ENCODE results near the gene ETNPPL.

ETNPPL gene

GRCh38 chr4:108742451-108743420 lies 20.1 kb downstream of the ETNPPL start:
- no peaks in the 10 kb centered on the region for H3K4me1 ChIP-seq
- no peaks in the 10 kb centered on the region for H3K36me3 ChIP-seq (ENCODE audit: control insufficient read depth, insufficient read depth, low read length)
- no peak for TF ChIP-seq CTCF (IDR thresholded peaks at IDR 0.05)
- no peaks in the 10 kb centered on the region for H3K27me3 ChIP-seq (ENCODE audit: control insufficient read depth, insufficient read depth, low read length)
- H3K4me3 ChIP-seq (ENCODE audit: low read depth, low read length): no peak overlapping the region
- H3K4me2 ChIP-seq (ENCODE audit: low read length): no peak overlapping the region
- no peak overlapping the region for H3K9ac ChIP-seq
- H3K79me2 ChIP-seq: no peaks in the 10 kb centered on the region
- H2AFZ ChIP-seq: no peak overlapping the region
- no peaks in the 10 kb centered on the region for H3K9me3 ChIP-seq (ENCODE audit: control insufficient read depth, low read length)
- H3K27ac ChIP-seq: no peak overlapping the region

- Histone ChIP-seq H2AFZ (no peak overlapping the region), H3K9me3 (ENCODE audit: control insufficient read depth, low read length) (no peaks in the 10 kb centered on the region)
Measured at GRCh38 chr4:108738003-108738706, 24.7 kb downstream of the ETNPPL start.

GRCh38 chr4:108731006-108731405 lies 31.8 kb downstream of the ETNPPL start:
- Histone ChIP-seq H3K9ac (no peak overlapping the region), H3K4me1 (no peaks in the 10 kb centered on the region), H3K27me3 (ENCODE audit: control insufficient read depth, insufficient read depth, low read length) (no peaks in the 10 kb centered on the region), H3K36me3 (ENCODE audit: control insufficient read depth, insufficient read depth, low read length) (no peaks in the 10 kb centered on the region), H2AFZ (no peak overlapping the region), H3K9me3 (ENCODE audit: control insufficient read depth, low read length) (no peaks in the 10 kb centered on the region), H3K4me3 (ENCODE audit: low read depth, low read length) (no peak overlapping the region), H3K27ac (no peak overlapping the region), H3K79me2 (no peaks in the 10 kb centered on the region), H3K4me2 (ENCODE audit: low read length) (no peak overlapping the region)
- TF ChIP-seq CTCF (IDR thresholded peaks at IDR 0.05): no peak

More at GRCh38 chr4:108738003-108738706, 24.7 kb downstream of the ETNPPL start:
- no peaks in the 10 kb centered on the region for H3K36me3 ChIP-seq (ENCODE audit: control insufficient read depth, insufficient read depth, low read length)
- H3K27ac ChIP-seq: no peak overlapping the region
- H3K4me2 ChIP-seq (ENCODE audit: low read length): no peak overlapping the region
- no peaks in the 10 kb centered on the region for H3K27me3 ChIP-seq (ENCODE audit: control insufficient read depth, insufficient read depth, low read length)
- TF ChIP-seq CTCF (IDR thresholded peaks at IDR 0.05): no peak
- H3K9ac ChIP-seq: no peak overlapping the region
- no peaks in the 10 kb centered on the region for H3K79me2 ChIP-seq
- no peak overlapping the region for H3K4me3 ChIP-seq (ENCODE audit: low read depth, low read length)
- no peaks in the 10 kb centered on the region for H3K4me1 ChIP-seq

GRCh38 chr4:108730579-108730978 lies 32.3 kb downstream of the ETNPPL start:
- H3K9ac ChIP-seq: no peak overlapping the region
- no peaks in the 10 kb centered on the region for H3K27me3 ChIP-seq (ENCODE audit: control insufficient read depth, insufficient read depth, low read length)
- H3K4me1 ChIP-seq: no peaks in the 10 kb centered on the region
- H3K36me3 ChIP-seq (ENCODE audit: control insufficient read depth, insufficient read depth, low read length): no peaks in the 10 kb centered on the region
- no peak overlapping the region for H3K4me3 ChIP-seq (ENCODE audit: low read depth, low read length)
- no peaks in the 10 kb centered on the region for H3K9me3 ChIP-seq (ENCODE audit: control insufficient read depth, low read length)
- H3K27ac ChIP-seq: no peak overlapping the region
- H2AFZ ChIP-seq: no peak overlapping the region
- H3K79me2 ChIP-seq: no peaks in the 10 kb centered on the region
- no peak overlapping the region for H3K4me2 ChIP-seq (ENCODE audit: low read length)
- TF ChIP-seq CTCF (IDR thresholded peaks at IDR 0.05): no peak

All from parathyroid adenoma (tissue), 2 donors.